BE2C (cell line): Measurements from ENCODE around the gene SRMS.

Experiments used
- DNase-seq: peaks from one replicate; pipeline ENCODE4 v3.0.0-alpha.2; 2020
- H3K27me3 ChIP-seq: fragments of 250-450 bp; sonication (Bioruptor Pico); 2 replicates; pipeline ENCODE4 v1.5.1; 2020; ENCODE audit warnings: mild to moderate bottlenecking
- H3K36me3 ChIP-seq: fragments of 250-450 bp; sonication (Bioruptor Pico); 2 replicates; pipeline ENCODE4 v1.5.1; 2020; ENCODE audit warnings: mild to moderate bottlenecking
- H3K4me1 ChIP-seq: fragments of 250-450 bp; sonication (Bioruptor Pico); 2 replicates; pipeline ENCODE4 v1.5.1; 2020
- H3K4me3 ChIP-seq: 2 replicates; pipeline ENCODE4 v1.5.1; 2011; ENCODE audit warnings: low read depth, low read length
- H3K9me3 ChIP-seq: fragments of 250-450 bp; sonication (Bioruptor Pico); 2 replicates; pipeline ENCODE4 v1.5.1; 2020
- CTCF ChIP-seq: IDR thresholded peaks from 2 replicates; pipeline ENCODE4 v1.5.1; 2012; ENCODE audit warnings: mild to moderate bottlenecking, low read depth, low read length

SRMS gene

GRCh38 chr20:63570281-63571086, 22.9 kb upstream of the SRMS start:
- TF ChIP-seq CTCF: no peak
- Histone ChIP-seq H3K4me3 (no peak overlapping the region), H3K9me3 (no peaks in the 10 kb centered on the region), H3K4me1 (no peaks in the 10 kb centered on the region), H3K27me3 (no peaks in the 10 kb centered on the region), H3K36me3 (no peaks in the 10 kb centered on the region)
- no peak for DNase-seq

DNA sequence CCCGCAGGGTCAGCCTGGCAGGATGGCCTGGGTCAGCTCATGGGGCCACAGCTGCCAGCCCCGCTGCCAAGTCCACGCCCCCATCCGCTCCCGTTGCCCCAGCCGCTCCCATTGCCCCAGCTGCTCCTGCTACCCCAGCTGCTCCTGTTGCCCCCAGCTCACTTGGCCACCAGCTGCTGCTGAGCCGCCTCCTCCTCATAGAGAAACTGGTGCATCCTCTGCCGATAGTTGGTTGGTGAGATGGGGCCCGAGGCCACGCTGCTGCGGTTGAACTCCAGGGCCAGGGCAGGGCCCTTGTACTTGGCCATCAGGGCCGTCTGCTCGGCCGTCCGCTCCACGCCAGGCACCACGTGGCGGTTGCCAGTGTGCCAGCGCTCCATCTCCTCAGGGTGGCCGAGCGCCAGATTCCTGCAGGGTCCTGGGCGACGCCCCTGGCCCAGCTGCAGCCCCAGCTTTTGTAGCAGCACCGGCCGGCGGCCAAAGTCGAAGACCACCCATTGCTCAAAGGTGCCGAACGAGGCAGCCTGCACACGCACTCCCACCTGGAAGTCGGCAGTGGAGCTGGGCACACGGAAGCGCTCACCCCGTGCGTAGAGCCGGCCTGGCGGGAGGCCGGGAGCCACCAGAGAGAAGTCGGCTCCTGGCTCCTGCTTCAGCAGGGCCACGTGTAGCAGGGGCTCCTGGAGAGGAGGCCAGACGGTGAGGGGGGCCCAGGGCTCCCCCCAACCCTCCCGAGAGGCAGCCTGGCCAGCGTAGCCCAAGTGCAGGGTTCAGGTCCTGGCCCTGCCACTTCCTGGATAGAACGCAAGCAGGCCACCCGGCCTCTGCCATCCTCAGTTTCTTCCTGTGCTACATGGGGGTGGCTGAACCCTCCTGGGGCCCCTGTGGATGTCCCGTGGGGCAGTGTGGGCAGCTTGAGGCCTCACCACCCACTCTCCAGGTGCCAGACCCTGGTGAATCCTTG, 21.7 kb upstream of the SRMS start:
- DNase-seq: no peak
- Histone ChIP-seq H3K27me3 (no peaks in the 10 kb centered on the region), H3K36me3 (no peaks in the 10 kb centered on the region), H3K9me3 (no peaks in the 10 kb centered on the region), H3K4me3 (no peak overlapping the region), H3K4me1 (no peaks in the 10 kb centered on the region)
- no peak for TF ChIP-seq CTCF

GRCh38 chr20:63568170-63568981, 20.8 kb upstream of the SRMS start:
- Histone ChIP-seq H3K27me3 (no peaks in the 10 kb centered on the region), H3K36me3 (no peaks in the 10 kb centered on the region), H3K9me3 (no peaks in the 10 kb centered on the region), H3K4me3 (no peak overlapping the region), H3K4me1 (no peaks in the 10 kb centered on the region)
- TF ChIP-seq CTCF: no peak
- no peak for DNase-seq

- H3K36me3 ChIP-seq: no peaks in the 10 kb centered on the region
- H3K4me3 ChIP-seq: no peak overlapping the region
Observed at GRCh38 chr20:63567386-63568169, 20.0 kb upstream of the SRMS start.

More at GRCh38 chr20:63567386-63568169, 20.0 kb upstream of the SRMS start:
- TF ChIP-seq CTCF: no peak
- no peaks in the 10 kb centered on the region for H3K4me1 ChIP-seq
- DNase-seq: no peak
- no peaks in the 10 kb centered on the region for H3K9me3 ChIP-seq
- no peaks in the 10 kb centered on the region for H3K27me3 ChIP-seq
